ENCODE measurements around the gene B3GAT1. TPM values are rescaled to one million over a fixed set of nuclear protein-coding genes. Genes with fewer than 3 reads are reported as not detected.

The B3GAT1 gene
- total RNA-seq, 4 donors from 2014 or later: 0.26 to 0.93 (median 0.36) TPM

DNA sequence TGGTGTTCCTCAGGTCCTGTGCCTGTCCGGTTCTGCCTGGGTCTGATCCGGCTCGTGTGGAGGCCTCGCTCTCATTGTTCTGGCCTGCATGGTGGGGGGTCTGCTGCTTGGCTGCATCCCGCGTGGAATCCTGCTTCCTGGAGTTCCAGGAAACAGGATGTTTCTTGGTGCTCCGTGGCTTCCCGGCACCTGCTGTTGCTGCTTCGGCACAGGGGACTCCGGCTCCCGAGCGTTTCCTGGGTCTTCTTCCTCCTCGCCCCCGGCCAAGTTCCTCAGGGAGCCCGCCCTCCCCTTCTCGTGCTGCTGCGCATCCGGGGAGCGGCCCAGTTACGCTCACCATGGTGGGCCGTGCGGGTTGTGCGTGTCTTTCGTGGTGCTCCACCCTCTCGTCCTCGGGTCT is 50.4 kb downstream of the B3GAT1 start:
- Histone ChIP-seq H3K9me3 (no peaks in the 10 kb centered on the region), H3K27me3 (no peaks in the 10 kb centered on the region), H3K4me1 (no peaks in the 10 kb centered on the region), H3K36me3 (no peaks in the 10 kb centered on the region), H3K27ac (no peak overlapping the region), H3K4me3 (no peak overlapping the region)
- peak; percentile 52 to 75 for DNase-seq (ENCODE audit: low spot score in 2 of 2)
- TF ChIP-seq, protein P1, sequence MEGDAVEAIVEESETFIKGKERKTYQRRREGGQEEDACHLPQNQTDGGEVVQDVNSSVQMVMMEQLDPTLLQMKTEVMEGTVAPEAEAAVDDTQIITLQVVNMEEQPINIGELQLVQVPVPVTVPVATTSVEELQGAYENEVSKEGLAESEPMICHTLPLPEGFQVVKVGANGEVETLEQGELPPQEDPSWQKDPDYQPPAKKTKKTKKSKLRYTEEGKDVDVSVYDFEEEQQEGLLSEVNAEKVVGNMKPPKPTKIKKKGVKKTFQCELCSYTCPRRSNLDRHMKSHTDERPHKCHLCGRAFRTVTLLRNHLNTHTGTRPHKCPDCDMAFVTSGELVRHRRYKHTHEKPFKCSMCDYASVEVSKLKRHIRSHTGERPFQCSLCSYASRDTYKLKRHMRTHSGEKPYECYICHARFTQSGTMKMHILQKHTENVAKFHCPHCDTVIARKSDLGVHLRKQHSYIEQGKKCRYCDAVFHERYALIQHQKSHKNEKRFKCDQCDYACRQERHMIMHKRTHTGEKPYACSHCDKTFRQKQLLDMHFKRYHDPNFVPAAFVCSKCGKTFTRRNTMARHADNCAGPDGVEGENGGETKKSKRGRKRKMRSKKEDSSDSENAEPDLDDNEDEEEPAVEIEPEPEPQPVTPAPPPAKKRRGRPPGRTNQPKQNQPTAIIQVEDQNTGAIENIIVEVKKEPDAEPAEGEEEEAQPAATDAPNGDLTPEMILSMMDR (IDR thresholded peaks at IDR 0.05): no peak
- TF ChIP-seq EP300 (IDR thresholded peaks at IDR 0.05): no peak
- no peak for TF ChIP-seq POLR2AphosphoS5 (IDR thresholded peaks at IDR 0.05)
- no peak for TF ChIP-seq POLR2A (IDR thresholded peaks at IDR 0.05)
- WGBS: 83% methylated on average over 26 of the region's 26 CpGs

DNA sequence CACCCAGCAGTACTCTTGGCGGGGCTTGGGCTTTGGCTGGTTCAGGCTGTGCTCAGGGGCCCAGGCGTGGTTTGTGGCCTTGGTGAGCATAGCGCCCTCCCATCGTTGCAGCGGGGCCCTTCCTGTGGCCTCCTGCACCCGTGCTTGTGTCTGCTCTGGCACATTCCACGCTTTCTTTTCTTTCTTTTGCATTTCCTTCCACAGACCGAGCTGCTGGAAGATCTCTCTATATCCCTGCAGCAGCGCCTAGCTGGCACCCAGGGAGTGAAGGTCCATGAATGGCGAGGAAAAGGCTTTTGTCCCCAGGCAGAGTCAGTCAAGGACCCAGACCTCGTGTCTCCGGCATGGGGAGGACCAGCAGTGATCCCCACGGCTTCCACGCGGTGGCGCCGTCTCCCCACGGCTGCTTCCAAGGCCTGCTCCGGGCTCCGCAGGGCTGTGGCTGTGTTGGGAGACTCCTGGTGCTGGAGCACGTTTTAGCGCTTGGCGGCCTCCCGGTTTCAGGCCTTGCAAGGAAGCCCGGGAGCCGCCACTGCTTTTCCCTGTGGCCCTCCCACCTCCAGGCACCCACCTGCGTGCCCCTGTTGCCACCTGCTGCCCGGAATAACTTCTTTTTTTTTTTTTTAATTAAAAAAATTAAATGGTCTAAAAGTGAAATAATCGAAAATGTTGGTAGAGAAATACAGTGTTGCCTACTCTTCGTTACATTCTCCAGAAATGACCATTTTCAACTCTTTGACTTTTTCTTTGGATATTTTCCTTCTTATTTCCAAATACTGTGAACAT is 51.8 kb downstream of the B3GAT1 start:
- TF ChIP-seq POLR2A (IDR thresholded peaks at IDR 0.05) (no peak), EP300 (IDR thresholded peaks at IDR 0.05) (no peak), POLR2AphosphoS5 (IDR thresholded peaks at IDR 0.05) (no peak)
- TF ChIP-seq, protein P1 (IDR thresholded peaks at IDR 0.05): peak; percentile 31 to 89
- Histone ChIP-seq H3K27ac (no peak overlapping the region), H3K9me3 (no peaks in the 10 kb centered on the region), H3K27me3 (no peaks in the 10 kb centered on the region), H3K4me1 (no peaks in the 10 kb centered on the region), H3K4me3 (no peak overlapping the region), H3K36me3 (no peaks in the 10 kb centered on the region)
- DNase-seq (ENCODE audit: low spot score in 2 of 2): peak; percentile 70 to 85
- WGBS: 23% methylated on average over 30 of the region's 30 CpGs

- no peak for TF ChIP-seq POLR2AphosphoS5 (IDR thresholded peaks at IDR 0.05)
- no peak for TF ChIP-seq EP300 (IDR thresholded peaks at IDR 0.05)
- no peak for TF ChIP-seq POLR2A (IDR thresholded peaks at IDR 0.05)
- TF ChIP-seq, protein P1 (IDR thresholded peaks at IDR 0.05): no peak
- peak; percentile 43 for DNase-seq (ENCODE audit: low spot score in 2 of 2)
- Histone ChIP-seq H3K27me3 (no peaks in the 10 kb centered on the region), H3K4me3 (no peak overlapping the region), H3K4me1 (no peaks in the 10 kb centered on the region), H3K9me3 (no peaks in the 10 kb centered on the region), H3K36me3 (no peaks in the 10 kb centered on the region), H3K27ac (no peak overlapping the region)
- WGBS: 89% methylated on average over 10 of the region's 10 CpGs
These were observed 52.4 kb downstream of the B3GAT1 start for GRCh38 chr11:134359646-134360045.

GRCh38 chr11:134358856-134359490 is 53.1 kb downstream of the B3GAT1 start:
- peak; percentile 30 to 54 for DNase-seq (ENCODE audit: low spot score in 2 of 2)
- no peak overlapping the region for H3K27ac ChIP-seq
- no peak overlapping the region for H3K4me3 ChIP-seq
- TF ChIP-seq, protein P1 (IDR thresholded peaks at IDR 0.05): no peak
- TF ChIP-seq EP300 (IDR thresholded peaks at IDR 0.05) (no peak), POLR2AphosphoS5 (IDR thresholded peaks at IDR 0.05) (no peak), POLR2A (IDR thresholded peaks at IDR 0.05) (no peak)
- H3K36me3 ChIP-seq: no peaks in the 10 kb centered on the region
- WGBS: 93% methylated on average over 15 of the region's 18 CpGs
- H3K4me1 ChIP-seq: no peaks in the 10 kb centered on the region
- H3K9me3 ChIP-seq: no peaks in the 10 kb centered on the region
- no peaks in the 10 kb centered on the region for H3K27me3 ChIP-seq

DNA sequence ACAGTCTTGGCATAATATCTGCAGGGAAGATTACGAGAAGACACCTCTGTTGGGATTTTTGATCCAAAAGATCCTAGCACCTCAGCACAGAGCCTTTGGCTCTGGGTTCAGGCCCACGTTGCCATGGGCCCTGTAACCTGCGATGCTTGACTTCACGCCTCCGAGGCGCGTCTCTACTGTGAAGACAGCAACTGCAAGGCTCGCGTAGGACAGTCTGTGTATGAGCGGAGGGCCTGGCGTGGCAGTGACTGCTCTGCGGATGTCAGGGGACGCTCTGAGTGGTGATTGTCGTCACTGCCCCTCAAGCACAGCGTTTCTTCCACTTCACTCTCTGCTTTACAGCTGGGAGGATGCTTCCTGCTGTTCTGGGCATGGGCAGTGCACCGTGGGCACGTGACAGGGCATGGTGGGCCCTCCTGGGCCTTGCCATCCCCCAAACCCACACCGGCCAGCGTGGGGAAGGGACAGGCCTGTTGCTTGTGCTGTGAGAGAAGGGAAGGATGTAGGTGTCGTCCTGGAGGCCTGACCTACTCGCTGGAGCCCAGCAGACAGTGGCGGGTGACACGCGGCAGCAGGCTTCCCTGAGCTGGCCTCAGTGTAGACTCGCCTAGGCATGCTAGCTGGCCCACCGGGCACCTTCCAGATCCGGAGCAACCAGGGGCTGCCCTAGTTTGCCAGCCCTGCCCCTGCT is 53.7 kb downstream of the B3GAT1 start:
- Histone ChIP-seq H3K36me3 (no peaks in the 10 kb centered on the region), H3K27ac (no peak overlapping the region), H3K4me3 (no peak overlapping the region), H3K9me3 (no peaks in the 10 kb centered on the region), H3K4me1 (no peaks in the 10 kb centered on the region), H3K27me3 (no peaks in the 10 kb centered on the region)
- DNase-seq (ENCODE audit: low spot score in 2 of 2): peak; percentile 44 to 49
- TF ChIP-seq EP300 (IDR thresholded peaks at IDR 0.05) (no peak), POLR2A (IDR thresholded peaks at IDR 0.05) (no peak), POLR2AphosphoS5 (IDR thresholded peaks at IDR 0.05) (no peak)
- TF ChIP-seq, protein P1 (IDR thresholded peaks at IDR 0.05): no peak
- 87% methylated on average over 16 of the region's 27 CpGs for WGBS
